GM20000 (cell line): ENCODE results near the gene PLCB4.

Source experiments
- DNase-seq: peaks from one replicate; pipeline ENCODE4 v3.0.0; 2012; ENCODE audit warnings: low spot score
- TF ChIP-seq, protein P1 (sequence below): IDR thresholded peaks from 2 replicates; pipeline ENCODE4 v1.5.1; 2012; ENCODE audit warnings: mild to moderate bottlenecking, control low read depth; ENCODE audit errors: extremely low read depth, missing control alignments

The PLCB4 gene

DNA sequence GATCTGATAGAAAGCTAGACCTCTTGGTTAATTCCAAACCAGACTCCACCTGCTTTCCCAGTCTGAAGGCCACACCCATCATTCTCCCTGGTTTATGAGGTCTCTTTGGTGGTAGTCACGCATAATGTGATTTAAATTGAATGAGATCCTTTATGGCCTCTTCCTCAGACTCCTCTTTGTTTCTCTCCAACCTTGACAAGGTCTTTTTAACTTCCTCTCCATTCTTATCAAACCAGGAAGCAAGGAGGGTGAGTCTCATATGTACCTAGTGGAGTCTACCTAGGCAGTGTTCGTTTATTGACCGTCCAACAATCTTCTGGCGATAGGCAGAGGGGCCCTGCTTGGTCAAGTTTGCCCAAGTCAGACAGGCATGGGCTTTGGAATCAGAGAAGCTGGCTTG is 261.3 kb downstream of the PLCB4 start:
- no peak for DNase-seq

DNA sequence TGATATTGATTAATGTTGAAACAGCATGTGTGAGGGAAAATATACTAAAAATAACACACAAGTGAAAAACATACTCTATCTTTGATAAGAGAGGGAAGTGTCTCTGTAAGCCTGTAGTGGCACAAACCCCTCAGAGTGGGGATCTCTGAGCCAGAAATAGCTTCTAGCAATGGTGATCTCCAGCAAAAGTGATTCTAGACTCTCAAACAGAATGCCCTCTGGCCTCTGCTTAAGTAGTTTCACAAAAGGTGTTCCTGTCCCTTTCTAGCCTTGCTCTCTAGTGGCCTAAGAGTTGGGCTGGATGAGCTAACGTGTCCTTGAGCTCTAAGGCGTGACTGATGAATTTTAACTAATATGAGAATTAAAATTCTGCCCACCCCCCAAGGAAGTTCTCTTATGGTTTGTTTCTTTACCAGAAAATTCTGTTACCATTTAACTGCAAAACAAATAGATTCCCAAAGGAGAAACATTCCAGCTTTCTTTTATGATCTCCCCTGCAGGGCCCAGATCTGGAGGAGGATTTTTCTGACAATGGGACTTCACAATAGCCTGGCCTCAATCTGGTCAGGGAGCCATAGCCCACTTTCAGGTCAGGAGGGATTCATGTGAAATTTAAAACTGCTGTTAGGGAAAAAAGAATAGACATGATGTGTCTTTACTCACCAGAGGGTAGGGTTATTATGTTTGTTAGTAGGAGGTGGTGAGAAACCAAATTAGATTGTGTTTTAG is 263.0 kb downstream of the PLCB4 start:
- DNase-seq = no peak
- TF ChIP-seq, protein P1, sequence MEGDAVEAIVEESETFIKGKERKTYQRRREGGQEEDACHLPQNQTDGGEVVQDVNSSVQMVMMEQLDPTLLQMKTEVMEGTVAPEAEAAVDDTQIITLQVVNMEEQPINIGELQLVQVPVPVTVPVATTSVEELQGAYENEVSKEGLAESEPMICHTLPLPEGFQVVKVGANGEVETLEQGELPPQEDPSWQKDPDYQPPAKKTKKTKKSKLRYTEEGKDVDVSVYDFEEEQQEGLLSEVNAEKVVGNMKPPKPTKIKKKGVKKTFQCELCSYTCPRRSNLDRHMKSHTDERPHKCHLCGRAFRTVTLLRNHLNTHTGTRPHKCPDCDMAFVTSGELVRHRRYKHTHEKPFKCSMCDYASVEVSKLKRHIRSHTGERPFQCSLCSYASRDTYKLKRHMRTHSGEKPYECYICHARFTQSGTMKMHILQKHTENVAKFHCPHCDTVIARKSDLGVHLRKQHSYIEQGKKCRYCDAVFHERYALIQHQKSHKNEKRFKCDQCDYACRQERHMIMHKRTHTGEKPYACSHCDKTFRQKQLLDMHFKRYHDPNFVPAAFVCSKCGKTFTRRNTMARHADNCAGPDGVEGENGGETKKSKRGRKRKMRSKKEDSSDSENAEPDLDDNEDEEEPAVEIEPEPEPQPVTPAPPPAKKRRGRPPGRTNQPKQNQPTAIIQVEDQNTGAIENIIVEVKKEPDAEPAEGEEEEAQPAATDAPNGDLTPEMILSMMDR = no peak

More for the DNA sequence above, 261.3 kb downstream of the PLCB4 start:
- TF ChIP-seq, protein P1 = no peak

- TF ChIP-seq, protein P1 = no peak
- no peak for DNase-seq
Measured at GRCh38 chr20:9332791-9333479, 264.0 kb downstream of the PLCB4 start.

DNA sequence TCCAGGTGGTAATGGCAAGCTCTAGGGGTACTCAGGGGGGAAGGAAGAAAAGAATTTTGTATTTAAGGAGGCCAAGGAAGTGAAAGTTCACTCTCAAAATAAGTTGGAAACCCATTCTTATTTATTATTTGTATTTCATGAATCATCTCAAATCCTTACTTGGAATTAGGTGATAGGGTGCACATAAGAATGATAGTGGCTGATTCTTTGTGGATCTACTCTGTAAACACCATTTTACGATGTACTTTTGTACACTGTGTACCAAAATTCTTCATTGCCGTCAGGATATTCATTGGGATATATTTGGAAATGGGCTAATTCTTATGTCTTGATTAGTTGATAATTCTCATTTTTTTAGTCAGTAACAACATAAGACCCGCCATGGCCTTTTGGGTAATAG is 266.0 kb downstream of the PLCB4 start:
- TF ChIP-seq, protein P1 = no peak

DNA sequence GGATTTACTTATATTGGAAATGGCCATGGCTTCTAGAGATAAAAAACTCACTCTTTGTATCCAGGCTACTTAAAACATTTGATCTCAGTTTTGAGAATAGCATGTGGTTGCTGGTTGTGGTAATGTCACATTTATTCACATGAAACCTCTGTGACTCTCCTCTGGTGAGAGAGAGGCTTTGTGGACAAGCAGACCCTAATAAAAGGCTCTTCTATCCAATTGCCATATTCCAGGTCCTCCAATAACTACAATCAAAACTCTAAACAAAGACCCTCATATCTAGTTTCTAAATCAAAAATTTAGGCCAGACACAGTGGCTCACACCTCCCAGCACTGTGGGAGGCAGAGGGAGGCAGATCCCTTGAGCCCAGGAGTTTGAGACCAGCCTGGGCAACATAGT is 269.2 kb downstream of the PLCB4 start:
- TF ChIP-seq, protein P1 = no peak
- DNase-seq = no peak

More for the DNA sequence above, 266.0 kb downstream of the PLCB4 start:
- no peak for DNase-seq

DNA sequence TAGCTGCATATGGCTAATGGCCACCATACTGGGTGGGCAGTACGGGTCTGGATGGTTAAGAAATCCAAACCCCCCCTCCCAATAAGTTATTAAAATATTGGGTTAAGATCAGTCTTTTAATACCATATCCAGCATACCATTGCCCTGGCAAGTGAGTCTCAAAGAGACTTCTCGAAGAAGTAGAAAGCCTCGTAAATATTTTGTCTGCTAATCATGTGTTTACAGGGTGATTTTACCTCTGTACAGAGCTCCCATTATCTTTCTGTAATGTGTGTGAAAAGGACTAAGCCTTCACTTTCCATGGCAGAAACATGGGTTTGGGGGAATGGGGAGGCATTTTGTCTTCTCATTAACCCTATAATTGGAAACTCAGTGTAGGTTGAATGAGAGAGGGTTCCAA is 270.8 kb downstream of the PLCB4 start:
- DNase-seq = no peak
- TF ChIP-seq, protein P1 = no peak

- TF ChIP-seq, protein P1 = no peak
- DNase-seq = no peak
Measured at GRCh38 chr20:9342651-9343050, 273.8 kb downstream of the PLCB4 start.
